Measurements from ENCODE around the gene PSMB3. TPM values are rescaled to one million over a fixed set of nuclear protein-coding genes. Genes with fewer than 3 reads are reported as not detected.
A peak's percentile ranks its signal among the peaks of the same experiment; 100 is the strongest.

Gene PSMB3
- total and polyA plus RNA-seq, 9 of the 15 experiments (the other 6 are each of a cell fraction or from before 2014, with no cell fraction given), result 460 to 2,775 (median 574) TPM

GRCh38 chr17:38729886-38730525 is 22.5 kb upstream of the PSMB3 start, which contains the start of gene CISD3 (continued):
- TF ChIP-seq NR2C2 (CRISPR knock-in tag; IDR thresholded peaks at IDR 0.05), result no peak
- peak; percentile 87 for TF ChIP-seq NR2C2 (tag; IDR thresholded peaks at IDR 0.05)
- no peak for TF ChIP-seq BRF1 (IDR thresholded peaks at IDR 0.05; ENCODE audit: borderline replicate concordance, extremely low read depth, insufficient read length)
- no peak for TF ChIP-seq EHMT2 (IDR thresholded peaks at IDR 0.05)
- TF ChIP-seq NFE2 (IDR thresholded peaks at IDR 0.05; ENCODE audit: low read depth), result no peak
- TF ChIP-seq CTCFL (IDR thresholded peaks at IDR 0.05; ENCODE audit: borderline replicate concordance, insufficient read depth, low read depth, low read length, poor library complexity, severe bottlenecking), result peak; percentile 99
- peak; percentile 75 for TF ChIP-seq ZFX (CRISPR knock-in tag; IDR thresholded peaks at IDR 0.05)
- TF ChIP-seq, protein P1, sequence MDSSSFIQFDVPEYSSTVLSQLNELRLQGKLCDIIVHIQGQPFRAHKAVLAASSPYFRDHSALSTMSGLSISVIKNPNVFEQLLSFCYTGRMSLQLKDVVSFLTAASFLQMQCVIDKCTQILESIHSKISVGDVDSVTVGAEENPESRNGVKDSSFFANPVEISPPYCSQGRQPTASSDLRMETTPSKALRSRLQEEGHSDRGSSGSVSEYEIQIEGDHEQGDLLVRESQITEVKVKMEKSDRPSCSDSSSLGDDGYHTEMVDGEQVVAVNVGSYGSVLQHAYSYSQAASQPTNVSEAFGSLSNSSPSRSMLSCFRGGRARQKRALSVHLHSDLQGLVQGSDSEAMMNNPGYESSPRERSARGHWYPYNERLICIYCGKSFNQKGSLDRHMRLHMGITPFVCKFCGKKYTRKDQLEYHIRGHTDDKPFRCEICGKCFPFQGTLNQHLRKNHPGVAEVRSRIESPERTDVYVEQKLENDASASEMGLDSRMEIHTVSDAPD (CRISPR knock-in tag; IDR thresholded peaks at IDR 0.05), result no peak
- no peak for TF ChIP-seq BCOR (IDR thresholded peaks at IDR 0.05)
- TF ChIP-seq ZNF146 (CRISPR knock-in tag; IDR thresholded peaks at IDR 0.05; ENCODE audit: unreplicated experiment), result no peak
- TF ChIP-seq SREBF1 (IDR thresholded peaks at IDR 0.05; ENCODE audit: borderline replicate concordance, low read depth, low read length), result no peak
- TF ChIP-seq CTBP1 (IDR thresholded peaks at IDR 0.05; ENCODE audit: borderline replicate concordance), result peak; percentile 87
- TF ChIP-seq, protein P2, sequence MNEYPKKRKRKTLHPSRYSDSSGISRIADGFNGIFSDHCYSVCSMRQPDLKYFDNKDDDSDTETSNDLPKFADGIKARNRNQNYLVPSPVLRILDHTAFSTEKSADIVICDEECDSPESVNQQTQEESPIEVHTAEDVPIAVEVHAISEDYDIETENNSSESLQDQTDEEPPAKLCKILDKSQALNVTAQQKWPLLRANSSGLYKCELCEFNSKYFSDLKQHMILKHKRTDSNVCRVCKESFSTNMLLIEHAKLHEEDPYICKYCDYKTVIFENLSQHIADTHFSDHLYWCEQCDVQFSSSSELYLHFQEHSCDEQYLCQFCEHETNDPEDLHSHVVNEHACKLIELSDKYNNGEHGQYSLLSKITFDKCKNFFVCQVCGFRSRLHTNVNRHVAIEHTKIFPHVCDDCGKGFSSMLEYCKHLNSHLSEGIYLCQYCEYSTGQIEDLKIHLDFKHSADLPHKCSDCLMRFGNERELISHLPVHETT (CRISPR knock-in tag; conservative IDR thresholded peaks at IDR 0.05 in 1 of 2, IDR thresholded peaks at IDR 0.05 in 1 of 2), result peak in 1 of 2 experiments; percentile 98; a peak in 2 of 4 replicates
- no peak for TF ChIP-seq CHD4 (IDR thresholded peaks at IDR 0.05; ENCODE audit: insufficient read depth, insufficient replicate concordance, low read depth, low read length, poor library complexity, severe bottlenecking)
- no peak for TF ChIP-seq MLX (CRISPR knock-in tag; conservative IDR thresholded peaks at IDR 0.05)
- TF ChIP-seq, protein P3, sequence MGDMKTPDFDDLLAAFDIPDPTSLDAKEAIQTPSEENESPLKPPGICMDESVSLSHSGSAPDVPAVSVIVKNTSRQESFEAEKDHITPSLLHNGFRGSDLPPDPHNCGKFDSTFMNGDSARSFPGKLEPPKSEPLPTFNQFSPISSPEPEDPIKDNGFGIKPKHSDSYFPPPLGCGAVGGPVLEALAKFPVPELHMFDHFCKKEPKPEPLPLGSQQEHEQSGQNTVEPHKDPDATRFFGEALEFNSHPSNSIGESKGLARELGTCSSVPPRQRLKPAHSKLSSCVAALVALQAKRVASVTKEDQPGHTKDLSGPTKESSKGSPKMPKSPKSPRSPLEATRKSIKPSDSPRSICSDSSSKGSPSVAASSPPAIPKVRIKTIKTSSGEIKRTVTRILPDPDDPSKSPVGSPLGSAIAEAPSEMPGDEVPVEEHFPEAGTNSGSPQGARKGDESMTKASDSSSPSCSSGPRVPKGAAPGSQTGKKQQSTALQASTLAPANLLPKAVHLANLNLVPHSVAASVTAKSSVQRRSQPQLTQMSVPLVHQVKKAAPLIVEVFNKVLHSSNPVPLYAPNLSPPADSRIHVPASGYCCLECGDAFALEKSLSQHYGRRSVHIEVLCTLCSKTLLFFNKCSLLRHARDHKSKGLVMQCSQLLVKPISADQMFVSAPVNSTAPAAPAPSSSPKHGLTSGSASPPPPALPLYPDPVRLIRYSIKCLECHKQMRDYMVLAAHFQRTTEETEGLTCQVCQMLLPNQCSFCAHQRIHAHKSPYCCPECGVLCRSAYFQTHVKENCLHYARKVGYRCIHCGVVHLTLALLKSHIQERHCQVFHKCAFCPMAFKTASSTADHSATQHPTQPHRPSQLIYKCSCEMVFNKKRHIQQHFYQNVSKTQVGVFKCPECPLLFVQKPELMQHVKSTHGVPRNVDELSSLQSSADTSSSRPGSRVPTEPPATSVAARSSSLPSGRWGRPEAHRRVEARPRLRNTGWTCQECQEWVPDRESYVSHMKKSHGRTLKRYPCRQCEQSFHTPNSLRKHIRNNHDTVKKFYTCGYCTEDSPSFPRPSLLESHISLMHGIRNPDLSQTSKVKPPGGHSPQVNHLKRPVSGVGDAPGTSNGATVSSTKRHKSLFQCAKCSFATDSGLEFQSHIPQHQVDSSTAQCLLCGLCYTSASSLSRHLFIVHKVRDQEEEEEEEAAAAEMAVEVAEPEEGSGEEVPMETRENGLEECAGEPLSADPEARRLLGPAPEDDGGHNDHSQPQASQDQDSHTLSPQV (IDR thresholded peaks at IDR 0.05), result peak; percentile 83
- no peak for TF ChIP-seq ZNF785 (CRISPR knock-in tag; IDR thresholded peaks at IDR 0.05)
- TF ChIP-seq ZNF316 (IDR thresholded peaks at IDR 0.05), result no peak

All from K562 (cell line).